SK-N-SH (cell line): ENCODE results near the gene ELF4. TPM values are rescaled to one million over a fixed set of nuclear protein-coding genes. Genes with fewer than 3 reads are reported as not detected.

Source experiments
- CTCF ChIA-PET: fragments of 300-600, 350-600 bp; formaldehyde crosslinking; extraction: SDS; loops from one replicate; lab custom pipeline; 2021; lab: Yijun Ruan, JAX
- POLR2A ChIA-PET: fragments of 350-600 bp; sonication (Branson Sonifier 250); formaldehyde crosslinking; extraction: SDS; loops from one replicate; lab custom pipeline; 2020; ENCODE audit warnings: antibody characterized with exemption, inconsistent platforms; lab: Yijun Ruan, JAX
- DNase-seq: peaks from one replicate; pipeline ENCODE4 v3.0.0; 2012
- H2AFZ ChIP-seq: fragments of 200-600 bp; sonication (generic); 2 replicates; pipeline ENCODE4 v1.8.1; 2016; ENCODE audit warnings: antibody characterized with exemption, mild to moderate bottlenecking, low read depth
- H3F3A ChIP-seq: fragments of 200-600 bp; sonication (generic); replicated peaks from 2 replicates; pipeline ENCODE3; 2016; ENCODE audit warnings: antibody characterized with exemption, mild to moderate bottlenecking; ENCODE audit not compliant: insufficient read depth
- H3K27ac ChIP-seq, 2 experiments: fragments of 200-500 bp in 1 of 2; fragments of 200-600 bp in 1 of 2; sonication (Bioruptor generic) in 1 of 2; sonication (generic), shearing (Covaris generic) in 1 of 2; 2 replicates each; pipeline versions ENCODE4 v1.5.1 to v1.6.1; 2014 to 2016; ENCODE audit warnings: low read depth in 2 of 2, inconsistent platforms in 1 of 2, low read length in 1 of 2, mild to moderate bottlenecking in 1 of 2, mixed read lengths in 1 of 2
- H3K27me3 ChIP-seq: fragments of 200-600 bp; sonication (generic), shearing (Covaris generic); 2 replicates; pipeline ENCODE4 v1.6.1; 2016; ENCODE audit warnings: mixed run types; ENCODE audit not compliant: insufficient read depth
- H3K36me3 ChIP-seq, 2 experiments: fragments of 200-500 bp in 1 of 2; fragments of 200-600 bp in 1 of 2; sonication (Bioruptor generic) in 1 of 2; sonication (generic) in 1 of 2; replicated peaks in 1 of 2; 2 replicates each; pipeline versions ENCODE3 to v1.5.1; 2014 to 2016; ENCODE audit warnings: low read length in 1 of 2, mild to moderate bottlenecking in 1 of 2; ENCODE audit not compliant: insufficient read depth in 2 of 2, control insufficient read depth in 1 of 2
- H3K4me1 ChIP-seq, 2 experiments: fragments of 200-500 bp in 1 of 2; fragments of 200-600 bp in 1 of 2; sonication (Bioruptor generic) in 1 of 2; sonication (generic), shearing (Covaris generic) in 1 of 2; 2 replicates each; pipeline versions ENCODE4 v1.5.1 to v1.6.1; 2014 to 2016; ENCODE audit warnings: low read depth in 1 of 2, low read length in 1 of 2, mixed run types in 1 of 2; ENCODE audit not compliant: insufficient read depth in 2 of 2, control insufficient read depth in 1 of 2
- H3K4me2 ChIP-seq: fragments of 200-600 bp; sonication (generic), shearing (Covaris generic); 2 replicates; pipeline ENCODE4 v1.6.1; 2017; ENCODE audit warnings: mixed run types
- H3K4me3 ChIP-seq, 2 experiments: fragments of 200-500 bp in 1 of 2; fragments of 200-600 bp in 1 of 2; sonication (Bioruptor generic) in 1 of 2; sonication (generic), shearing (Covaris generic) in 1 of 2; 2 replicates each; pipeline versions ENCODE4 v1.5.1 to v1.8.1; 2014 to 2016; ENCODE audit warnings: low read depth in 2 of 2, inconsistent platforms in 1 of 2, low read length in 1 of 2, mild to moderate bottlenecking in 1 of 2, mixed read lengths in 1 of 2, moderate library complexity in 1 of 2
- H3K79me2 ChIP-seq: fragments of 200-600 bp; sonication (generic); 2 replicates; pipeline ENCODE4 v1.8.1; 2017; ENCODE audit warnings: mild to moderate bottlenecking; ENCODE audit not compliant: insufficient read depth
- H3K9ac ChIP-seq: fragments of 200-600 bp; sonication (generic); 2 replicates; pipeline ENCODE4 v1.6.1; 2017; ENCODE audit warnings: mixed run types
- H3K9me2 ChIP-seq: fragments of 200-600 bp; sonication (generic); 2 replicates; pipeline ENCODE4 v1.6.1; 2017; ENCODE audit warnings: mixed run types
- H3K9me3 ChIP-seq: fragments of 200-600 bp; sonication (generic); 2 replicates; pipeline ENCODE4 v1.6.1; 2017; ENCODE audit warnings: mixed run types, mild to moderate bottlenecking, moderate library complexity
- H4K20me1 ChIP-seq: fragments of 200-600 bp; sonication (generic); 2 replicates; pipeline ENCODE4 v1.6.1; 2017; ENCODE audit warnings: mild to moderate bottlenecking, mixed run types; ENCODE audit not compliant: insufficient read depth
- ELF1 ChIP-seq: IDR thresholded peaks from 2 replicates; pipeline ENCODE4 v1.4.0; 2012
- FOSL2 ChIP-seq: IDR thresholded peaks from 2 replicates; pipeline ENCODE4 v1.4.0; 2012; ENCODE audit warnings: low read depth, mild to moderate bottlenecking, moderate library complexity, borderline replicate concordance
- JUND ChIP-seq: IDR thresholded peaks from 2 replicates; pipeline ENCODE4 v1.4.0; 2012
- MEF2A ChIP-seq: IDR thresholded peaks from 2 replicates; pipeline ENCODE4 v1.4.0; 2012; ENCODE audit warnings: low read depth, borderline replicate concordance
- NFIC ChIP-seq: IDR thresholded peaks from 2 replicates; pipeline ENCODE4 v1.4.0; 2012; ENCODE audit warnings: borderline replicate concordance
- NRF1 ChIP-seq: IDR thresholded peaks from 2 replicates; pipeline ENCODE4 v1.6.1; 2012; ENCODE audit warnings: low read depth, mild to moderate bottlenecking, low read length
- POLR2AphosphoS5 ChIP-seq: IDR thresholded peaks from 2 replicates; pipeline ENCODE4 v1.6.1; 2012; ENCODE audit warnings: low read depth, low read length
- RCOR1 ChIP-seq: fragments of 150-350 bp; IDR thresholded peaks from 2 replicates; pipeline ENCODE4 v1.6.1; 2017; ENCODE audit warnings: antibody characterized with exemption, low read length
- SIN3A ChIP-seq: IDR thresholded peaks from 2 replicates; pipeline ENCODE4 v1.6.1; 2012; ENCODE audit warnings: low read depth, mild to moderate bottlenecking, low read length, moderate library complexity, borderline replicate concordance
- TCF12 ChIP-seq: IDR thresholded peaks from 2 replicates; pipeline ENCODE4 v1.4.0; 2012
- TEAD4 ChIP-seq: IDR thresholded peaks from 2 replicates; pipeline ENCODE4 v1.4.0; 2012; ENCODE audit warnings: mild to moderate bottlenecking, borderline replicate concordance; ENCODE audit not compliant: insufficient read depth
- YY1 ChIP-seq: IDR thresholded peaks from 2 replicates; pipeline ENCODE4 v1.4.0; 2012; ENCODE audit warnings: low read depth, mild to moderate bottlenecking
- WGBS: methylation state at CpG from one replicate; pipeline ENCODE4 v1.1.6; 2017; ENCODE audit warnings: low lambda C conversion rate; 5-methylcytosine and 5-hydroxymethylcytosine counted together
- polyA plus RNA-seq, 3 experiments: library from polyadenylated mRNA; depleted of rRNA; stranded (reverse); fragments of >200 nt; gene quantifications; 2 replicates each; pipeline ENCODE4 v1.2.3, GENCODE V29; 2012
- TF ChIP-seq, protein P1 (sequence below): IDR thresholded peaks from 2 replicates; pipeline ENCODE4; 2012
- TF ChIP-seq, protein P2 (sequence below): IDR thresholded peaks from 2 replicates; pipeline ENCODE4 v1.4.0; 2012; ENCODE audit warnings: low read depth, borderline replicate concordance
- TF ChIP-seq, protein P3 (sequence below): fragments of 150-350 bp; IDR thresholded peaks from 2 replicates; pipeline ENCODE4 v1.6.1; 2017; ENCODE audit warnings: antibody characterized with exemption, low read length, low read depth, borderline replicate concordance
- TF ChIP-seq, protein P4 (sequence below): IDR thresholded peaks from 2 replicates; pipeline ENCODE4 v1.6.1; 2012; ENCODE audit warnings: mild to moderate bottlenecking, low read depth, low read length, moderate library complexity
- TF ChIP-seq, protein P5 (sequence below): fragments of 150-350 bp; IDR thresholded peaks from 2 replicates; pipeline ENCODE4 v1.6.1; 2016; ENCODE audit warnings: mild to moderate bottlenecking, low read depth, low read length

The ELF4 gene
- polyA plus RNA-seq, 1 of the 3 experiments (the other 2 are of a cell fraction) = 9.6 TPM

DNA sequence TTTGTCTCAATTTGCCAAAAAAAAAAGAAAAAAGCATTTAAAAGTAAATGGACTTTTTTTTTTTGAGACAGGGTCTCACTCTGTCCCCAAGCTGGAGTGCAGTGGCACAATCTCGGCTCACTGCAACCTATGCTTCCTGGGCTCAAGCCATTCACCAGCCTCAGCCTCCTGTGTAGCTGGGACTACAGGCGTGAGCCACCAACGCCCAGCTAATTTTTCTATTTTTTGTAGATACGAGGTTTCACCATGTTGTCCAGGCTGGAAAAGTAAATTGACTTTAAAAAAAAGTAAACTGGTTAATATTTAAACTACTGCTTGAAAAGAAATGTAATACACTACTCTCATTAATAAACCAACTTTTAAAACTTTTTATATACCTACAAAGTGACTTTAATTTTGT, 49.5 kb upstream of the ELF4 start (continued):
- no peak for TF ChIP-seq FOSL2
- TF ChIP-seq, protein P1, sequence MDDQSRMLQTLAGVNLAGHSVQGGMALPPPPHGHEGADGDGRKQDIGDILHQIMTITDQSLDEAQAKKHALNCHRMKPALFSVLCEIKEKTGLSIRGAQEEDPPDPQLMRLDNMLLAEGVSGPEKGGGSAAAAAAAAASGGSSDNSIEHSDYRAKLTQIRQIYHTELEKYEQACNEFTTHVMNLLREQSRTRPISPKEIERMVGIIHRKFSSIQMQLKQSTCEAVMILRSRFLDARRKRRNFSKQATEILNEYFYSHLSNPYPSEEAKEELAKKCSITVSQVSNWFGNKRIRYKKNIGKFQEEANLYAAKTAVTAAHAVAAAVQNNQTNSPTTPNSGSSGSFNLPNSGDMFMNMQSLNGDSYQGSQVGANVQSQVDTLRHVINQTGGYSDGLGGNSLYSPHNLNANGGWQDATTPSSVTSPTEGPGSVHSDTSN = no peak
- TF ChIP-seq NFIC = no peak

DNA sequence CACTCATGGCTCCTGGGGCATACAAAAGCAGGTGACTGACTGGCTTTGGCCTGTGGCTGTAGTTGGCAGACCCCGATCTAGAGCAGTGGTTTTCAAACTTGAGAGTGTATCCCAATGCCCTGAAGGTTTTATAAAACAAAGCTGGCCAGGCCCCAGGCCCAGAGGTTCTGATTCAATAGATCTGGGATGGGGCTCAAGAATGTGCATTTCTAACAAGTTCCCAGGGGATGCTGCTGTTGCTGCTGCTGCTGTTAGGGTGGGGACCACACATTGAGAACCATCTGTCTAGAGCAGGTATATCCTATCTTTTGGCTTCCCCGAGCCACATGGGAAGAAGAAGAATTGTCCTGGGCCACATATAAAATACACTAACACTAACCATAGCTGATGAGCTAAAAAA, 48.0 kb upstream of the ELF4 start:
- no peaks in the 10 kb centered on the region for H3K27me3 ChIP-seq
- H2AFZ ChIP-seq = no peak overlapping the region
- TF ChIP-seq MEF2A (no peak), SIN3A (no peak), JUND (no peak), RCOR1 (no peak), NRF1 (no peak), POLR2AphosphoS5 (no peak), TEAD4 (no peak), TCF12 (no peak)
- TF ChIP-seq, protein P2, sequence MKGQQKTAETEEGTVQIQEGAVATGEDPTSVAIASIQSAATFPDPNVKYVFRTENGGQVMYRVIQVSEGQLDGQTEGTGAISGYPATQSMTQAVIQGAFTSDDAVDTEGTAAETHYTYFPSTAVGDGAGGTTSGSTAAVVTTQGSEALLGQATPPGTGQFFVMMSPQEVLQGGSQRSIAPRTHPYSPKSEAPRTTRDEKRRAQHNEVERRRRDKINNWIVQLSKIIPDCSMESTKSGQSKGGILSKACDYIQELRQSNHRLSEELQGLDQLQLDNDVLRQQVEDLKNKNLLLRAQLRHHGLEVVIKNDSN = no peak
- TF ChIP-seq, protein P1 = no peak
- H3K9ac ChIP-seq = no peak overlapping the region
- H3K36me3 ChIP-seq = peaks cover 6 to 8% of the 10 kb centered on the region in 2 experiments
- H3K79me2 ChIP-seq = peaks cover 32% of the 10 kb centered on the region
- H3F3A ChIP-seq = no peaks in the 10 kb centered on the region
- no peak overlapping the region for H3K4me3 ChIP-seq
- no peak overlapping the region for H3K27ac ChIP-seq
- H3K9me2 ChIP-seq = no peaks in the 10 kb centered on the region
- no peaks in the 10 kb centered on the region for H3K4me1 ChIP-seq
- no peak overlapping the region for H3K4me2 ChIP-seq
- no peaks in the 10 kb centered on the region for H4K20me1 ChIP-seq
- WGBS = 91% methylated on average over 2 of the region's 2 CpGs
- H3K9me3 ChIP-seq = no peaks in the 10 kb centered on the region
- ChIA-PET POLR2A (no interaction called here), CTCF (no interaction called here)
- no peak for DNase-seq

DNA sequence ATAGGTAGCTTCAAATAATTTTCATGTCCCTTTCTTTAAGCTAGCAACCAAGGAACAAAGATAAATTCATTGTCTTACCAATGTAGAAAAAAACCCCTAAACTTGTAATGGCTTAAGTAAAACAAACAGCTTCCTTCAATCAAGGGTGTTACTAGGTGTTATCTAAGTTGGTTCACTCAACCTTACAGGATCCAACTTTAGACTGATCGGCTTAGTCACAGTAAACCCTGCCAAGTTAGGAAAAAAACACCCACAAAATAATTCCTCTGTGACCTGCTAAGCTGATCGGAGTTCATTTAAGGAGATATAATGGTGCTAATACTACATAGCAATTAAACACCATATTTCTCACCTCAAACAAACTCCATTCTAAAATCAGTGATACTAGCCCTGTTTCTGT, 45.3 kb upstream of the ELF4 start:
- Histone ChIP-seq H3K9me3 (no peaks in the 10 kb centered on the region), H3K4me2 (no peak overlapping the region), H3K4me3 (no peak overlapping the region), H3K27ac (no peak overlapping the region), H3F3A (no peaks in the 10 kb centered on the region), H3K27me3 (no peaks in the 10 kb centered on the region), H3K9ac (no peak overlapping the region), H2AFZ (no peak overlapping the region), H3K36me3 (peaks cover 6 to 8% of the 10 kb centered on the region in 2 experiments), H3K79me2 (peaks cover 7% of the 10 kb centered on the region; the same call in 1 of the 2 replicates), H3K4me1 (no peaks in the 10 kb centered on the region), H3K9me2 (no peaks in the 10 kb centered on the region), H4K20me1 (no peaks in the 10 kb centered on the region)
- POLR2A ChIA-PET = no interaction called here
- 91% methylated on average over 2 of the region's 2 CpGs for WGBS
- DNase-seq = no peak
- CTCF ChIA-PET = interaction anchor here (1.2 to 2.1 kb wide), 2 partner anchors 12 to 35 kb away, joined by 3 to 7 read pairs; no protein-coding TSS in a partner anchor
- TF ChIP-seq, protein P3, sequence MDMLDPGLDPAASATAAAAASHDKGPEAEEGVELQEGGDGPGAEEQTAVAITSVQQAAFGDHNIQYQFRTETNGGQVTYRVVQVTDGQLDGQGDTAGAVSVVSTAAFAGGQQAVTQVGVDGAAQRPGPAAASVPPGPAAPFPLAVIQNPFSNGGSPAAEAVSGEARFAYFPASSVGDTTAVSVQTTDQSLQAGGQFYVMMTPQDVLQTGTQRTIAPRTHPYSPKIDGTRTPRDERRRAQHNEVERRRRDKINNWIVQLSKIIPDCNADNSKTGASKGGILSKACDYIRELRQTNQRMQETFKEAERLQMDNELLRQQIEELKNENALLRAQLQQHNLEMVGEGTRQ = no peak
- TF ChIP-seq, protein P1 = no peak
- TF ChIP-seq, protein P4, sequence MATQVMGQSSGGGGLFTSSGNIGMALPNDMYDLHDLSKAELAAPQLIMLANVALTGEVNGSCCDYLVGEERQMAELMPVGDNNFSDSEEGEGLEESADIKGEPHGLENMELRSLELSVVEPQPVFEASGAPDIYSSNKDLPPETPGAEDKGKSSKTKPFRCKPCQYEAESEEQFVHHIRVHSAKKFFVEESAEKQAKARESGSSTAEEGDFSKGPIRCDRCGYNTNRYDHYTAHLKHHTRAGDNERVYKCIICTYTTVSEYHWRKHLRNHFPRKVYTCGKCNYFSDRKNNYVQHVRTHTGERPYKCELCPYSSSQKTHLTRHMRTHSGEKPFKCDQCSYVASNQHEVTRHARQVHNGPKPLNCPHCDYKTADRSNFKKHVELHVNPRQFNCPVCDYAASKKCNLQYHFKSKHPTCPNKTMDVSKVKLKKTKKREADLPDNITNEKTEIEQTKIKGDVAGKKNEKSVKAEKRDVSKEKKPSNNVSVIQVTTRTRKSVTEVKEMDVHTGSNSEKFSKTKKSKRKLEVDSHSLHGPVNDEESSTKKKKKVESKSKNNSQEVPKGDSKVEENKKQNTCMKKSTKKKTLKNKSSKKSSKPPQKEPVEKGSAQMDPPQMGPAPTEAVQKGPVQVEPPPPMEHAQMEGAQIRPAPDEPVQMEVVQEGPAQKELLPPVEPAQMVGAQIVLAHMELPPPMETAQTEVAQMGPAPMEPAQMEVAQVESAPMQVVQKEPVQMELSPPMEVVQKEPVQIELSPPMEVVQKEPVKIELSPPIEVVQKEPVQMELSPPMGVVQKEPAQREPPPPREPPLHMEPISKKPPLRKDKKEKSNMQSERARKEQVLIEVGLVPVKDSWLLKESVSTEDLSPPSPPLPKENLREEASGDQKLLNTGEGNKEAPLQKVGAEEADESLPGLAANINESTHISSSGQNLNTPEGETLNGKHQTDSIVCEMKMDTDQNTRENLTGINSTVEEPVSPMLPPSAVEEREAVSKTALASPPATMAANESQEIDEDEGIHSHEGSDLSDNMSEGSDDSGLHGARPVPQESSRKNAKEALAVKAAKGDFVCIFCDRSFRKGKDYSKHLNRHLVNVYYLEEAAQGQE = no peak
- TF ChIP-seq SIN3A (no peak), YY1 (no peak), NFIC (no peak), ELF1 (no peak)
- TF ChIP-seq, protein P5, sequence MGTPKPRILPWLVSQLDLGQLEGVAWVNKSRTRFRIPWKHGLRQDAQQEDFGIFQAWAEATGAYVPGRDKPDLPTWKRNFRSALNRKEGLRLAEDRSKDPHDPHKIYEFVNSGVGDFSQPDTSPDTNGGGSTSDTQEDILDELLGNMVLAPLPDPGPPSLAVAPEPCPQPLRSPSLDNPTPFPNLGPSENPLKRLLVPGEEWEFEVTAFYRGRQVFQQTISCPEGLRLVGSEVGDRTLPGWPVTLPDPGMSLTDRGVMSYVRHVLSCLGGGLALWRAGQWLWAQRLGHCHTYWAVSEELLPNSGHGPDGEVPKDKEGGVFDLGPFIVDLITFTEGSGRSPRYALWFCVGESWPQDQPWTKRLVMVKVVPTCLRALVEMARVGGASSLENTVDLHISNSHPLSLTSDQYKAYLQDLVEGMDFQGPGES = no peak
